Medulla oblongata (tissue), 1 donor: ENCODE results near the gene OGN.

Experiments
- DNase-seq: peaks from one replicate; pipeline ENCODE4 v3.0.0-alpha.2; 2015; ENCODE audit errors: extremely low spot score

OGN gene

GRCh38 chr9:92405818-92406217 is 1.4 kb upstream of the OGN start:
- DNase-seq: no peak

- DNase-seq: no peak
Measured at GRCh38 chr9:92402826-92403745, 1.3 kb downstream of the OGN start.

- no peak for DNase-seq
Measured at GRCh38 chr9:92402360-92402759, 2.0 kb downstream of the OGN start.

- no peak for DNase-seq
Measured at GRCh38 chr9:92397853-92398252, 6.5 kb downstream of the OGN start.

GRCh38 chr9:92395617-92396016 is 8.8 kb downstream of the OGN start:
- no peak for DNase-seq

- no peak for DNase-seq
Measured at GRCh38 chr9:92393686-92394085, 10.7 kb downstream of the OGN start.

- DNase-seq: no peak
Measured at GRCh38 chr9:92392690-92393089, 11.7 kb downstream of the OGN start.

GRCh38 chr9:92385953-92386352 is 18.4 kb downstream of the OGN start:
- DNase-seq: no peak

GRCh38 chr9:92385477-92385876 is 18.9 kb downstream of the OGN start:
- DNase-seq: no peak

- DNase-seq: no peak
Measured at GRCh38 chr9:92385001-92385400, 19.4 kb downstream of the OGN start.

- no peak for DNase-seq
Measured at GRCh38 chr9:92384375-92384774, 20.0 kb downstream of the OGN start.

GRCh38 chr9:92381775-92382174 is 22.6 kb downstream of the OGN start:
- DNase-seq: no peak

- DNase-seq: no peak
Measured at GRCh38 chr9:92380603-92381002, 23.8 kb downstream of the OGN start.

GRCh38 chr9:92378865-92379560 is 25.4 kb downstream of the OGN start:
- DNase-seq: no peak

- no peak for DNase-seq
Measured at GRCh38 chr9:92377876-92378275, 26.5 kb downstream of the OGN start.

- DNase-seq: no peak
Measured at GRCh38 chr9:92373167-92373566, 31.2 kb downstream of the OGN start.

GRCh38 chr9:92369075-92369474 is 35.3 kb downstream of the OGN start:
- DNase-seq: no peak

- no peak for DNase-seq
Measured at GRCh38 chr9:92360083-92360482, 44.3 kb downstream of the OGN start.

- DNase-seq: no peak
Measured at GRCh38 chr9:92359394-92359995, 44.9 kb downstream of the OGN start.

- DNase-seq: no peak
Measured at GRCh38 chr9:92353051-92353450, 51.3 kb downstream of the OGN start.

GRCh38 chr9:92350740-92351133 is 53.6 kb downstream of the OGN start:
- DNase-seq: no peak
